Astrocyte (in vitro differentiated cells and primary cell): ENCODE measurements around the gene ZNF547. TPM values are rescaled to one million over a fixed set of nuclear protein-coding genes. Genes with fewer than 3 reads are reported as not detected.

Experiments
- DNase-seq: peaks from one replicate; pipeline ENCODE4 v3.0.0-alpha.2; 2010; ENCODE audit warnings: low read depth
- FAIRE-seq: peaks from 2 replicates; lab custom pipeline; 2011; peaks lifted over from hg19 to GRCh38; lab: Jason Lieb, UNC
- H2AFZ ChIP-seq: 2 replicates; pipeline ENCODE4 v1.6.0; 2012; ENCODE audit warnings: low read depth, low read length, inconsistent platforms
- H3K27ac ChIP-seq: 2 replicates; pipeline ENCODE4 v1.5.1; 2011; ENCODE audit warnings: low read depth, low read length, inconsistent platforms
- H3K27me3 ChIP-seq: 2 replicates; pipeline ENCODE4 v1.6.0; 2011; ENCODE audit warnings: low read length, inconsistent platforms; ENCODE audit not compliant: insufficient read depth
- H3K36me3 ChIP-seq: 2 replicates; pipeline ENCODE4 v1.5.1; 2011; ENCODE audit warnings: low read length, inconsistent platforms; ENCODE audit not compliant: insufficient read depth
- H3K4me1 ChIP-seq: 2 replicates; pipeline ENCODE4 v1.5.1; 2011; ENCODE audit warnings: low read length, inconsistent platforms; ENCODE audit not compliant: insufficient read depth
- H3K4me2 ChIP-seq: 2 replicates; pipeline ENCODE4 v1.6.0; 2012; ENCODE audit warnings: low read length, inconsistent platforms
- H3K4me3 ChIP-seq: 2 replicates; pipeline ENCODE4 v1.5.1; 2011; ENCODE audit warnings: low read depth, mild to moderate bottlenecking, low read length, inconsistent platforms; ENCODE audit not compliant: insufficient read depth
- H3K79me2 ChIP-seq: 2 replicates; pipeline ENCODE4 v1.6.0; 2012; ENCODE audit warnings: mild to moderate bottlenecking, low read length, inconsistent platforms; ENCODE audit not compliant: insufficient read depth
- H3K9ac ChIP-seq: 2 replicates; pipeline ENCODE4 v1.6.0; 2012; ENCODE audit warnings: mild to moderate bottlenecking, low read length, inconsistent platforms
- H3K9me3 ChIP-seq: 2 replicates; pipeline ENCODE4 v1.5.1; 2012; ENCODE audit warnings: low read depth, mild to moderate bottlenecking, low read length, inconsistent platforms; ENCODE audit not compliant: insufficient read depth
- H4K20me1 ChIP-seq: 2 replicates; pipeline ENCODE4 v1.6.0; 2012; ENCODE audit warnings: low read length, inconsistent platforms; ENCODE audit not compliant: insufficient read depth
- H3K27ac Mint-ChIP-seq: one replicate; pipeline ENCODE4 v1.8.0; 2021; ENCODE audit warnings: mild to moderate bottlenecking, mixed read lengths; ENCODE audit not compliant: unreplicated experiment
- H3K27me3 Mint-ChIP-seq: one replicate; pipeline ENCODE4 v1.8.0; 2021; ENCODE audit warnings: low read depth, mixed read lengths; ENCODE audit not compliant: unreplicated experiment
- H3K36me3 Mint-ChIP-seq: one replicate; pipeline ENCODE4 v1.8.0; 2021; ENCODE audit warnings: low read depth, mixed read lengths; ENCODE audit not compliant: unreplicated experiment
- H3K4me1 Mint-ChIP-seq: one replicate; pipeline ENCODE4 v1.8.0; 2021; ENCODE audit warnings: low read depth, mixed read lengths; ENCODE audit not compliant: unreplicated experiment
- H3K4me3 Mint-ChIP-seq: one replicate; pipeline ENCODE4 v1.8.0; 2021; ENCODE audit warnings: mild to moderate bottlenecking, moderate library complexity, mixed read lengths; ENCODE audit not compliant: unreplicated experiment
- H3K9me3 Mint-ChIP-seq: one replicate; pipeline ENCODE4 v1.8.0; 2021; ENCODE audit warnings: mild to moderate bottlenecking, mixed read lengths; ENCODE audit not compliant: unreplicated experiment
- CTCF ChIP-seq: IDR thresholded peaks from 2 replicates; pipeline ENCODE4 v1.5.1; 2011; ENCODE audit warnings: low read depth, mild to moderate bottlenecking, inconsistent platforms, low read length, moderate library complexity; ENCODE audit not compliant: insufficient read depth
- EZH2 ChIP-seq: IDR thresholded peaks from 2 replicates; pipeline ENCODE4 v1.6.1; 2012; ENCODE audit warnings: mild to moderate bottlenecking, low read length, inconsistent platforms; ENCODE audit not compliant: insufficient read depth
- total RNA-seq: library from RNA; stranded (reverse); gene quantifications from 2 replicates; pipeline ENCODE4 v1.2.1, GENCODE V29; 2021

Gene ZNF547
- total RNA-seq, 1 donor from 2014 or later = 4.1 TPM

GRCh38 chr19:57395710-57396109 is 32.4 kb downstream of the ZNF547 start:
- no peak overlapping the region for H3K27ac Mint-ChIP-seq
- H2AFZ ChIP-seq = no peak overlapping the region
- peaks cover 23% of the 10 kb centered on the region for H3K36me3 ChIP-seq
- no peak overlapping the region for H3K4me3 ChIP-seq
- peaks cover 4% of the 10 kb centered on the region for H3K4me1 ChIP-seq
- no peak overlapping the region for H3K27ac ChIP-seq
- peaks cover 12% of the 10 kb centered on the region for H3K9me3 Mint-ChIP-seq
- no peak for TF ChIP-seq CTCF
- no peak for TF ChIP-seq EZH2
- no peak overlapping the region for H3K4me3 Mint-ChIP-seq
- H3K27me3 Mint-ChIP-seq = no peaks in the 10 kb centered on the region
- no peak overlapping the region for H3K4me2 ChIP-seq
- H3K9ac ChIP-seq = no peak overlapping the region
- H3K36me3 Mint-ChIP-seq = peaks cover 46% of the 10 kb centered on the region
- H3K4me1 Mint-ChIP-seq = peaks cover 4% of the 10 kb centered on the region
- H4K20me1 ChIP-seq = peaks cover 15% of the 10 kb centered on the region
- no peaks in the 10 kb centered on the region for H3K27me3 ChIP-seq
- FAIRE-seq (no peak), DNase-seq (no peak)
- H3K79me2 ChIP-seq = peaks cover 62% of the 10 kb centered on the region
- H3K9me3 ChIP-seq = peaks cover 39% of the 10 kb centered on the region

GRCh38 chr19:57398868-57399267 is 35.5 kb downstream of the ZNF547 start:
- Histone ChIP-seq H3K27ac (no peak overlapping the region), H3K9ac (no peak overlapping the region), H3K4me1 (no peaks in the 10 kb centered on the region), H3K9me3 (peaks cover 59% of the 10 kb centered on the region), H3K4me2 (no peak overlapping the region), H3K27me3 (no peaks in the 10 kb centered on the region), H3K36me3 (peaks cover 26% of the 10 kb centered on the region), H2AFZ (no peak overlapping the region), H4K20me1 (no peaks in the 10 kb centered on the region), H3K4me3 (no peak overlapping the region), H3K79me2 (peaks cover 35% of the 10 kb centered on the region)
- DNase-seq (no peak), FAIRE-seq (no peak)
- H3K4me3 Mint-ChIP-seq = no peak overlapping the region
- peaks cover 62% of the 10 kb centered on the region for H3K36me3 Mint-ChIP-seq
- no peak for TF ChIP-seq EZH2
- TF ChIP-seq CTCF = no peak
- H3K9me3 Mint-ChIP-seq = peaks cover 19% of the 10 kb centered on the region
- H3K27me3 Mint-ChIP-seq = no peaks in the 10 kb centered on the region
- peaks cover 3% of the 10 kb centered on the region for H3K4me1 Mint-ChIP-seq
- no peak overlapping the region for H3K27ac Mint-ChIP-seq

GRCh38 chr19:57403737-57404563 is 40.6 kb downstream of the ZNF547 start:
- Histone ChIP-seq H3K4me1 (no peaks in the 10 kb centered on the region), H4K20me1 (no peaks in the 10 kb centered on the region), H2AFZ (no peak overlapping the region), H3K9ac (no peak overlapping the region), H3K27me3 (no peaks in the 10 kb centered on the region), H3K4me3 (no peak overlapping the region), H3K4me2 (no peak overlapping the region), H3K79me2 (peaks cover 2% of the 10 kb centered on the region), H3K9me3 (peaks cover 39% of the 10 kb centered on the region), H3K36me3 (peaks cover 10% of the 10 kb centered on the region), H3K27ac (no peak overlapping the region)
- Mint-ChIP-seq H3K4me1 (peaks cover 1% of the 10 kb centered on the region), H3K4me3 (no peak overlapping the region), H3K27ac (peak overlapping the region; percentile 14), H3K27me3 (no peaks in the 10 kb centered on the region), H3K9me3 (peaks cover 8% of the 10 kb centered on the region), H3K36me3 (peaks cover 28% of the 10 kb centered on the region)
- TF ChIP-seq CTCF (no peak), EZH2 (no peak)
- no peak for FAIRE-seq
- DNase-seq = no peak
